DOHH2 (cell line): ENCODE measurements around the gene CEBPA.

Source experiments
- H3F3A ChIP-seq: fragments of 200-600 bp; sonication (generic), shearing (Covaris generic); 2 replicates; pipeline ENCODE4 v1.6.0; 2016; ENCODE audit warnings: antibody characterized with exemption, mild to moderate bottlenecking; ENCODE audit not compliant: control insufficient read depth, insufficient read depth
- H3K27ac ChIP-seq: fragments of 200-600 bp; sonication (generic); 2 replicates; pipeline ENCODE4 v1.5.1; 2014; ENCODE audit warnings: low read depth, mild to moderate bottlenecking, low read length, moderate library complexity
- H3K27me3 ChIP-seq: fragments of 200-600 bp; sonication (generic); 2 replicates; pipeline ENCODE4 v1.6.1; 2014; ENCODE audit warnings: mild to moderate bottlenecking, low read length, mixed read lengths; ENCODE audit not compliant: control insufficient read depth
- H3K36me3 ChIP-seq: fragments of 200-600 bp; sonication (generic); 2 replicates; pipeline ENCODE4 v1.6.1; 2014; ENCODE audit warnings: mild to moderate bottlenecking, low read length, moderate library complexity, mixed read lengths; ENCODE audit not compliant: control insufficient read depth
- H3K4me1 ChIP-seq: fragments of 200-600 bp; sonication (generic); 2 replicates; pipeline ENCODE4 v1.6.1; 2014; ENCODE audit warnings: mild to moderate bottlenecking, low read length, mixed read lengths; ENCODE audit not compliant: control insufficient read depth
- H3K4me2 ChIP-seq: fragments of 200-600 bp; sonication (generic); 2 replicates; pipeline ENCODE4 v1.6.0; 2014; ENCODE audit warnings: mild to moderate bottlenecking, low read length, moderate library complexity
- H3K4me3 ChIP-seq: fragments of 200-600 bp; sonication (generic); 2 replicates; pipeline ENCODE4 v1.5.1; 2014; ENCODE audit warnings: mild to moderate bottlenecking, low read length, mixed read lengths
- H3K79me2 ChIP-seq: fragments of 200-600 bp; sonication (generic); 2 replicates; pipeline ENCODE4 v1.6.1; 2014; ENCODE audit warnings: mild to moderate bottlenecking, low read length, mixed read lengths; ENCODE audit not compliant: control insufficient read depth
- H3K9me2 ChIP-seq: fragments of 200-600 bp; sonication (generic); replicated peaks from 2 replicates; pipeline ENCODE4 v1.6.1; 2014; ENCODE audit warnings: mild to moderate bottlenecking, low read length, mixed read lengths; ENCODE audit not compliant: control insufficient read depth
- H3K9me3 ChIP-seq: fragments of 200-600 bp; sonication (generic); 2 replicates; pipeline ENCODE4 v1.6.1; 2014; ENCODE audit warnings: antibody characterized with exemption, low read length, mixed read lengths; ENCODE audit not compliant: control insufficient read depth, insufficient read depth
- H4K20me1 ChIP-seq: fragments of 200-600 bp; sonication (generic); 2 replicates; pipeline ENCODE4 v1.6.0; 2014; ENCODE audit warnings: low read depth, mild to moderate bottlenecking, antibody characterized with exemption, low read length, moderate library complexity; ENCODE audit not compliant: control insufficient read depth, insufficient read depth
- CTCF ChIP-seq: fragments of 200-600 bp; sonication (generic); IDR thresholded peaks from one replicate; pipeline ENCODE4 v1.5.1; 2014; ENCODE audit warnings: antibody characterized with exemption, mild to moderate bottlenecking, low read depth, low read length; ENCODE audit not compliant: poor library complexity, severe bottlenecking
- EZH2phosphoT487 ChIP-seq: fragments of 200-600 bp; sonication (generic); IDR thresholded peaks from 2 replicates; pipeline ENCODE4 v1.6.1; 2017; ENCODE audit warnings: borderline replicate concordance, mild to moderate bottlenecking, antibody characterized with exemption, low read length, moderate library complexity, mixed read lengths

The CEBPA gene

DNA sequence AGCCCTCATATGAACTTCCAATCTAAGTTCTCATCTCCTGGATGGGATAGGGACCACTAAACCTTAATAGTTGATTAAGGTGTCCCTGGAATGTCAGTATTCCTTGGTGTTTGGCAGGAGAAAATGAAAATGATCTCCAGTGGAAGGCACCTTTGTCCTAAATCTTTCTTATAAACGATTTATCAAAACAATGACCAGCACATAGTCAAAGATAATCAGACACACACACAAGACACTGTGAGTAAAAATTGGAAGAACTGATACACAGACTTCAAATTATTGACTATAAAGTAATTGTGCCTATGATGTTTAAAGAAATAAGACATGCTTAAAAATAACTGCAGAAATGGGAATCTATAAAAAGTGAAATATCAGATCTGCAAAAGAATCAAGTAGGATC lies 13.7 kb downstream of the CEBPA start:
- Histone ChIP-seq H3K4me2 (no peak overlapping the region), H3K79me2 (no peaks in the 10 kb centered on the region), H3F3A (no peaks in the 10 kb centered on the region), H3K27ac (no peak overlapping the region), H4K20me1 (no peaks in the 10 kb centered on the region), H3K27me3 (peaks cover 10% of the 10 kb centered on the region), H3K9me2 (no peaks in the 10 kb centered on the region), H3K36me3 (no peaks in the 10 kb centered on the region), H3K4me3 (no peak overlapping the region), H3K9me3 (no peaks in the 10 kb centered on the region), H3K4me1 (peaks cover 5% of the 10 kb centered on the region)
- TF ChIP-seq EZH2phosphoT487 (no peak), CTCF (no peak)

DNA sequence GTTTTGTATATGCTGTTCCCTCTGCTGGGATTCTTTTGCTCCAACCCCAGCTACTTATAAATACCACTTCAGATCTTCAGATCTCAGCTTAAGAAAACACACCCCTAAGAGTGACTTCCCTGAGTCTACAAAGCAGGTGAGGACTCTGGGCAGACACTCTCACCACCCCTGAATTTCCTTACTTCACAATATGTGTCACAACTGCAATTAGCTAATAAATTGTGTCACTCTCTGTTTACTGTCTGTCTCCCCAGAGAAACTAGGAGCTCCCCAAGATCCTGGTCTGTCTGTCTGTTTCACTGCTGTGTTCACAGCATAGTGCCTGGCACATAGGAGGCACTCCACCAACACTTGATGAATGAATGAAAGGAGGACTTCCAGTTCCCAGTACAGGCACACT lies 14.4 kb downstream of the CEBPA start:
- Histone ChIP-seq H3K27ac (no peak overlapping the region), H3K4me2 (no peak overlapping the region), H3K4me1 (peaks cover 5% of the 10 kb centered on the region), H3F3A (no peaks in the 10 kb centered on the region), H3K36me3 (no peaks in the 10 kb centered on the region), H4K20me1 (no peaks in the 10 kb centered on the region), H3K79me2 (no peaks in the 10 kb centered on the region), H3K4me3 (no peak overlapping the region), H3K27me3 (peaks cover 4% of the 10 kb centered on the region; the same call in 1 of the 2 replicates), H3K9me2 (no peaks in the 10 kb centered on the region), H3K9me3 (no peaks in the 10 kb centered on the region)
- TF ChIP-seq EZH2phosphoT487 (no peak), CTCF (no peak)

- no peak overlapping the region for H3K4me2 ChIP-seq
- no peaks in the 10 kb centered on the region for H3K27me3 ChIP-seq
- no peak overlapping the region for H3K27ac ChIP-seq
- H3K79me2 ChIP-seq: no peaks in the 10 kb centered on the region
- H4K20me1 ChIP-seq: no peaks in the 10 kb centered on the region
- H3K36me3 ChIP-seq: no peaks in the 10 kb centered on the region
- peaks cover under 1% of the 10 kb centered on the region for H3K4me1 ChIP-seq
- H3K9me2 ChIP-seq: no peaks in the 10 kb centered on the region
- H3K9me3 ChIP-seq: no peaks in the 10 kb centered on the region
- H3F3A ChIP-seq: no peaks in the 10 kb centered on the region
- H3K4me3 ChIP-seq: no peak overlapping the region
- TF ChIP-seq CTCF: no peak
- TF ChIP-seq EZH2phosphoT487: no peak
Observed at GRCh38 chr19:33287438-33287837, 14.9 kb downstream of the CEBPA start.

DNA sequence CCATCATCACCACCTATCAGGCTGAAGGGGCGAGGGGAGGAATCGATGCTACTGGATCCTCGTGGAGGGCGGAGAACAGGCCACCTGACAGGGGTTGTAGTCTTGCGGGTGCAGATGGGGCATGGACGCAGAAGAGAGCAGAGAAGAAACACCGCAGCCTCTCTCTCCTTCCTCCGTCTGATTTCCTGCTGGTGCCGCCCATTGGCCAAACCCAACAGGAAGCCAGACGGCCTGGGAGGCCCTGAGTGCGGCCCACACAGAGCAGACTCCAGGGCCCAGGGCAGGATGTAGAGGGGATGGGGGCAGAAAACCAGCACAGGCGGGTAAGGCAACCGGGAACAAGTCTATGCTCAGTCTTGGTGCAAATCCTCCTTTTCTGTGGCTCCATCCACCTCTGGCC lies 15.4 kb downstream of the CEBPA start:
- no peaks in the 10 kb centered on the region for H3K9me2 ChIP-seq
- no peaks in the 10 kb centered on the region for H3F3A ChIP-seq
- H3K4me1 ChIP-seq: no peaks in the 10 kb centered on the region
- H3K4me2 ChIP-seq: no peak overlapping the region
- no peaks in the 10 kb centered on the region for H3K36me3 ChIP-seq
- H4K20me1 ChIP-seq: no peaks in the 10 kb centered on the region
- no peaks in the 10 kb centered on the region for H3K27me3 ChIP-seq
- no peak overlapping the region for H3K4me3 ChIP-seq
- no peak for TF ChIP-seq CTCF
- TF ChIP-seq EZH2phosphoT487: no peak
- H3K27ac ChIP-seq: no peak overlapping the region
- no peaks in the 10 kb centered on the region for H3K9me3 ChIP-seq
- H3K79me2 ChIP-seq: no peaks in the 10 kb centered on the region
